ENCODE data around the gene UGT2B17.
"Not testable (repeated sequence)": the region's sequence is repeated elsewhere in the genome, so short reads cannot be mapped to it uniquely, and the experiment has no call there.

The UGT2B17 gene

GRCh38 chr4:68576272-68577125, at the start of gene UGT2B17:
Gene UGT2B17, minus strand, starts transcription at chr4:68576322. Its CDS starts 7,838 bp downstream, at chr4:68568484.
- TF ChIP-seq, protein P1, sequence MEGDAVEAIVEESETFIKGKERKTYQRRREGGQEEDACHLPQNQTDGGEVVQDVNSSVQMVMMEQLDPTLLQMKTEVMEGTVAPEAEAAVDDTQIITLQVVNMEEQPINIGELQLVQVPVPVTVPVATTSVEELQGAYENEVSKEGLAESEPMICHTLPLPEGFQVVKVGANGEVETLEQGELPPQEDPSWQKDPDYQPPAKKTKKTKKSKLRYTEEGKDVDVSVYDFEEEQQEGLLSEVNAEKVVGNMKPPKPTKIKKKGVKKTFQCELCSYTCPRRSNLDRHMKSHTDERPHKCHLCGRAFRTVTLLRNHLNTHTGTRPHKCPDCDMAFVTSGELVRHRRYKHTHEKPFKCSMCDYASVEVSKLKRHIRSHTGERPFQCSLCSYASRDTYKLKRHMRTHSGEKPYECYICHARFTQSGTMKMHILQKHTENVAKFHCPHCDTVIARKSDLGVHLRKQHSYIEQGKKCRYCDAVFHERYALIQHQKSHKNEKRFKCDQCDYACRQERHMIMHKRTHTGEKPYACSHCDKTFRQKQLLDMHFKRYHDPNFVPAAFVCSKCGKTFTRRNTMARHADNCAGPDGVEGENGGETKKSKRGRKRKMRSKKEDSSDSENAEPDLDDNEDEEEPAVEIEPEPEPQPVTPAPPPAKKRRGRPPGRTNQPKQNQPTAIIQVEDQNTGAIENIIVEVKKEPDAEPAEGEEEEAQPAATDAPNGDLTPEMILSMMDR (conservative IDR thresholded peaks at IDR 0.05): no peak
- no peak within 1 kb of the TSS for H3K27ac ChIP-seq

GRCh38 chr4:68622731-68623130, 46.6 kb upstream of the UGT2B17 start:
- H3K27ac ChIP-seq: not testable (repeated sequence)

GRCh38 chr4:68617003-68617698, 41.0 kb upstream of the UGT2B17 start:
- H3K27ac ChIP-seq: no peak overlapping the region
- TF ChIP-seq, protein P1 (conservative IDR thresholded peaks at IDR 0.05): no peak

DNA sequence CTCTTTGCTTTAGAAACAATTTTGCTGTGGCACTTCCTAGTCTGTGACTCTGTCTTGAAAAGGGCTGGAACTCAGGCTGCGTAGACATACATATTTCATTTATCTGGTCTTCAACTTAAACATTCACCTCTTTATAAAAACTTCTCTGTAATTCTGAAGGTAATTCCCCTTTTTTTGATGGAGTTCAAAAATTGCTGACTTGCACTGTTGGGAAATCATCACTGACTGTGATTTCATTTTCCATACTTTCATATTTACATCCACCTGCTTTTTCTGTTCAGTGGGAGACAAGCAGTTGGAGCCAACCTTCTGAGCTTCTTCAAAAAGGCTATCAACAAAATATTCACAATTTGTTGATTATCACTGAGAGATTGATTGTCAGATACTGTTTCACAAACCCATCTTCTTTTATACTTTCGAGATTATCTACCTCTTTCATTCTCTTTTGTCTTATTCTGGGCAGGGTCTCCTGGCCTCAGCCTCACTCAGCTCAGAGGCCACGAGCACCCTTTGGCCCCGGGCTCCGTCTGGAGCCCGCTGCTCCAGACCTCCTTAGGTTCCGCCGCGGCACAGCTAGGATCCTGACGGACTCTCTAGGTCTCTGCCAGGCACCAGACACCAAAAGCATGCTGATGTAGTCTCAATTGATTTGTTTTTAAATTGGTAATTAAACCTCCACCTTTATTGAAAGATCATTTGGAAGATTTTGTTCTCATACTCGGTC, 39.7 kb upstream of the UGT2B17 start:
- TF ChIP-seq, protein P1 (conservative IDR thresholded peaks at IDR 0.05): no peak
- H3K27ac ChIP-seq: no peak overlapping the region

DNA sequence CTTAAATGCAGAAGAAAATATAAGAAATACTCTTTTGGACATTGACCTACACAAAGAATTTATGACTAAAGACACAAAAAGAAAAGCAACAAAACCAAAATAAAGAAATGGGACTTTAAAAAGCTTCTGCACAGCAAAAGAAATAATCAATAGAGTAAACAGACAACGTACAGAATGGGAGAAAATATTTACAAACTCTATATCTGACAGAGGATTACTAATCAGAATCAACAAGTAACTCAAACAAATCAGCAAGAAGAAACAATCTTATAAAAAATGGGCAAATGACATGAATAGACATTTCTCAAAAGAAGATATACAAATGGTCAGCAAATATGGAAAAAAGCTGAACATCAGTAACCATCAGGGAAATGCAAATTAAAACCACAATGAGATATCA, 37.6 kb upstream of the UGT2B17 start:
- TF ChIP-seq, protein P1 (conservative IDR thresholded peaks at IDR 0.05): no peak
- H3K27ac ChIP-seq: no peak overlapping the region

DNA sequence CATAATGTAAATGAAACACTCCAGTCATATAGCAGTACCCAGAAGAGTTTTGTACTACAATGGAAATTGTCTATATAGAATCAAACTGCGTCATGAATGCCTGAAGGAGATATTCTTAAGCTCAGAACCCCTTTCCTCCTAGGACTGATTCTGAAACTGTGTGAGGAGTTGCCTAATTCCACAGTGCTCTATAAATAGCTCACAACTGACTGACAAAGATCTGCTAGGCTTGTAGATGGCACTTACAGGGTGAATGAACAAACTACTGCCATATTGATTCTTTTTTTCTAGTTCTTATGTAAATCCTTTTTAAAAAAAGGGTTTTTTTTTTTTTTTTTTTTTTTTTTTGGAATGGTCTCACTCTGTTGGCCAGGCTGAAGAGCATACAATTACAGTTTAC, 30.1 kb upstream of the UGT2B17 start:
- TF ChIP-seq, protein P1 (conservative IDR thresholded peaks at IDR 0.05): no peak
- no peak overlapping the region for H3K27ac ChIP-seq

DNA sequence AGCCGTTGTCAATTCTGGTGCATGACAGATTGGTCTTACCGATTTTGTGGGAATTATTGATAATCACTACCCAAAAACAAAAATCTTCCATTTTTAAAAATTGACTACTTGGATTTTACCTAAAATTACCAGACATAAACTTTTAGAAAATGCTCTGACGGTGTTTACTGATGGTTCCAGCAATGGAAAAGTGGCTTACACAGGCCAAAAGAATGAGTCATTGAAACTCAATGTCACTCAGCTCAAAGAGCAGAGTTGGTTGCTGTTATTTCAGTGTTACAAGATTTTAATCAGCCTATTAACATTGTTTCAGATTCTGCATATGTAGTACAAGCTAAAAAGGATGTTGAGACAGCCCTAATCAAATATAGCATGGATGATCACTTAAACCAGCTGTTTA, 23.0 kb upstream of the UGT2B17 start:
- TF ChIP-seq, protein P1 (conservative IDR thresholded peaks at IDR 0.05): no peak
- H3K27ac ChIP-seq: no peak overlapping the region
